ENCODE results near the gene VAV3. TPM values are rescaled to one million over a fixed set of nuclear protein-coding genes. Genes with fewer than 3 reads are reported as not detected.

The VAV3 gene
- total and polyA plus RNA-seq, 10 donors: 10.5 to 63.0 (median 38.8) TPM

DNA sequence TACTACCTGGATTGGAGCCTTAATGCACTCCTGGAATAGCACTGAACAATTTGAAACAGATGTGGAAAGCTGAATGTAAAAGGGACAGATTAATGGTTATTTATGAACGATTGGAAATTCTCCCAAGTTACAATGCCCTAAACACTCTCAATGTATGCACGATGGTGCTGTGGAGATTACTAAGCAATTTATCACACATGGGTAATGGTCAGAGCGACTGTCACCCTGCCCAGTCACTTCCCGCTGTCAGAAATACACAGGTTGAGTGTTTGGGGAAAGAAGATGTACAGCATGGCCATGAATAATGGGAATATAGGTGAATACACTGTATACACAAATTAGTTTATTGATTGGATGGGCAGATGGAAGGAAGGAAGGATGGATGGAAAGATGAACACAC, 342.4 kb downstream of the VAV3 start:
- WGBS, 5 donors: 81 to 93% (median 90%) methylated on average over 4 of the region's 4 CpGs
- no peak for DNase-seq

GRCh38 chr1:107620753-107621152, 344.2 kb downstream of the VAV3 start:
- DNase-seq: no peak
- TF ChIP-seq POLR2A (IDR thresholded peaks at IDR 0.05) (no peak), POLR2AphosphoS5 (IDR thresholded peaks at IDR 0.05) (no peak)
- TF ChIP-seq, protein P1, sequence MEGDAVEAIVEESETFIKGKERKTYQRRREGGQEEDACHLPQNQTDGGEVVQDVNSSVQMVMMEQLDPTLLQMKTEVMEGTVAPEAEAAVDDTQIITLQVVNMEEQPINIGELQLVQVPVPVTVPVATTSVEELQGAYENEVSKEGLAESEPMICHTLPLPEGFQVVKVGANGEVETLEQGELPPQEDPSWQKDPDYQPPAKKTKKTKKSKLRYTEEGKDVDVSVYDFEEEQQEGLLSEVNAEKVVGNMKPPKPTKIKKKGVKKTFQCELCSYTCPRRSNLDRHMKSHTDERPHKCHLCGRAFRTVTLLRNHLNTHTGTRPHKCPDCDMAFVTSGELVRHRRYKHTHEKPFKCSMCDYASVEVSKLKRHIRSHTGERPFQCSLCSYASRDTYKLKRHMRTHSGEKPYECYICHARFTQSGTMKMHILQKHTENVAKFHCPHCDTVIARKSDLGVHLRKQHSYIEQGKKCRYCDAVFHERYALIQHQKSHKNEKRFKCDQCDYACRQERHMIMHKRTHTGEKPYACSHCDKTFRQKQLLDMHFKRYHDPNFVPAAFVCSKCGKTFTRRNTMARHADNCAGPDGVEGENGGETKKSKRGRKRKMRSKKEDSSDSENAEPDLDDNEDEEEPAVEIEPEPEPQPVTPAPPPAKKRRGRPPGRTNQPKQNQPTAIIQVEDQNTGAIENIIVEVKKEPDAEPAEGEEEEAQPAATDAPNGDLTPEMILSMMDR (IDR thresholded peaks at IDR 0.05 in 8 of 11, conservative IDR thresholded peaks at IDR 0.05 in 3 of 11): no peak
- H3K27me3 ChIP-seq (replicated peaks in 1 of 7): no peaks in the 10 kb centered on the region
- intact Hi-C loops (cut with DNase I; ENCODE audit: low total_unique reads): no loop called here
- H3K36me3 ChIP-seq: peaks cover 0 to 56% (median 13%) of the 10 kb centered on the region in 6 donors
- WGBS, 5 donors: 63 to 82% (median 68%) methylated on average over 1 of the region's 1 CpG
- no peak overlapping the region for H3K27ac ChIP-seq
- no peak overlapping the region for H3K4me3 ChIP-seq
- H3K9me3 ChIP-seq: peaks cover 0 to 10% (median 8%) of the 10 kb centered on the region in 8 donors
- peaks cover 0 to 2% (median 0%) of the 10 kb centered on the region in 6 donors for H3K4me1 ChIP-seq

More for the DNA sequence above, 342.4 kb downstream of the VAV3 start:
- H3K27ac ChIP-seq: no peak overlapping the region
- peaks cover 0 to 49% (median under 1%) of the 10 kb centered on the region in 6 donors for H3K36me3 ChIP-seq
- H3K4me1 ChIP-seq: peaks cover 0 to 9% (median 0%) of the 10 kb centered on the region in 6 donors
- intact Hi-C loops (cut with DNase I; ENCODE audit: low total_unique reads): no loop called here
- H3K4me3 ChIP-seq: no peak overlapping the region
- TF ChIP-seq POLR2AphosphoS5 (IDR thresholded peaks at IDR 0.05) (no peak), POLR2A (IDR thresholded peaks at IDR 0.05) (no peak)
- TF ChIP-seq, protein P1 (IDR thresholded peaks at IDR 0.05 in 8 of 11, conservative IDR thresholded peaks at IDR 0.05 in 3 of 11): no peak
- H3K9me3 ChIP-seq: no peaks in the 10 kb centered on the region
- H3K27me3 ChIP-seq (replicated peaks in 1 of 7): no peaks in the 10 kb centered on the region

DNA sequence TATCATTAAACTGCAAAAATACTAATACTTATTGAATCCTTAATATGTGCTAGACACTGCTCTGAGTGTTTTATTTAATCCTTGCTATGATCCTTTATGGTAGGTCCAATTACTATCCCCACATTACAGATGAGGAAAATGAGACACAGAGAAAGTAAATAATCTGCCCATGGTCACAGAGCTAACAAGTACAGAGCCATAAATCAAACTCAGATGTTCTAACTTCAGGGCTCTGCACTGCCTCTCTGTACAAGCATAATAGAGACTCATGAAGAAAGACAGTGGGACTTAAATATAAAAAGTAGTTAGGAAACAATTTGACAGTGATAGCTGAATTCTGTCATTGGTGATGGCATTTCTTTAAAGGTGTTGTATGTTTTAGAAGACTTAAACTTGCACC, 346.4 kb downstream of the VAV3 start:
- no peak for DNase-seq

GRCh38 chr1:107617921-107618320, 347.1 kb downstream of the VAV3 start:
- no peak for DNase-seq
- Histone ChIP-seq H3K4me1 (no peaks in the 10 kb centered on the region), H3K4me3 (no peak overlapping the region), H3K27me3 (replicated peaks in 1 of 7) (no peaks in the 10 kb centered on the region), H3K36me3 (peaks cover 0 to 84% (median 13%) of the 10 kb centered on the region in 6 donors), H3K9me3 (peaks cover 0 to 29% (median 25%) of the 10 kb centered on the region in 8 donors), H3K27ac (no peak overlapping the region)
- intact Hi-C loops (cut with DNase I; ENCODE audit: low total_unique reads): no loop called here
- 83 to 87% (median 86%) methylated on average over 8 of the region's 8 CpGs for WGBS, 5 donors
- TF ChIP-seq POLR2AphosphoS5 (IDR thresholded peaks at IDR 0.05) (no peak), POLR2A (IDR thresholded peaks at IDR 0.05) (no peak)
- TF ChIP-seq, protein P1 (IDR thresholded peaks at IDR 0.05 in 8 of 11, conservative IDR thresholded peaks at IDR 0.05 in 3 of 11): no peak

More for the DNA sequence above, 346.4 kb downstream of the VAV3 start:
- Histone ChIP-seq H3K4me1 (no peaks in the 10 kb centered on the region), H3K36me3 (peaks cover 0 to 78% (median 13%) of the 10 kb centered on the region in 6 donors), H3K4me3 (no peak overlapping the region), H3K27me3 (replicated peaks in 1 of 7) (no peaks in the 10 kb centered on the region), H3K27ac (no peak overlapping the region), H3K9me3 (peaks cover 0 to 23% (median 19%) of the 10 kb centered on the region in 8 donors)
- TF ChIP-seq POLR2AphosphoS5 (IDR thresholded peaks at IDR 0.05): no peak
- no peak for TF ChIP-seq POLR2A (IDR thresholded peaks at IDR 0.05)
- TF ChIP-seq, protein P1 (IDR thresholded peaks at IDR 0.05 in 8 of 11, conservative IDR thresholded peaks at IDR 0.05 in 3 of 11): no peak
- intact Hi-C loops (cut with DNase I; ENCODE audit: low total_unique reads): no loop called here

Measured in spleen (tissue), 11 donors.